Thyroid gland (tissue), 4 donors: Measurements from ENCODE around the gene MRPL44. TPM values are rescaled to one million over a fixed set of nuclear protein-coding genes. Genes with fewer than 3 reads are reported as not detected.
A peak's percentile ranks its signal among the peaks of the same experiment; 100 is the strongest.

ENCODE experiments used
- DNase-seq, 2 donors: peaks; one replicate each; pipeline ENCODE4 v3.0.0-alpha.2; 2019
- H3K27ac ChIP-seq, 3 donors: fragments of 200-600 bp; sonication (generic); 1 replicate in 2 of 3; 2 replicates in 1 of 3; pipeline ENCODE4 v1.5.1; 2016 to 2019; ENCODE audit warnings: mild to moderate bottlenecking in 1 of 3, moderate library complexity in 1 of 3
- H3K27me3 ChIP-seq: fragments of 200-600 bp; sonication (generic); one replicate; pipeline ENCODE4 v1.5.1; 2019
- H3K36me3 ChIP-seq, 2 donors: fragments of 200-600 bp; sonication (generic); one replicate each; pipeline ENCODE4 v1.5.1; 2016 to 2019
- H3K4me1 ChIP-seq, 2 donors: fragments of 200-600 bp; sonication (generic); one replicate each; pipeline ENCODE4 v1.5.1; 2017 to 2019
- H3K4me3 ChIP-seq, 3 donors: fragments of 200-600 bp; sonication (generic); replicated peaks in 1 of 3; 1 replicate in 2 of 3; 2 replicates in 1 of 3; pipeline ENCODE4 v1.5.1; 2016; ENCODE audit warnings: mild to moderate bottlenecking in 1 of 3
- H3K9me3 ChIP-seq: fragments of 200-600 bp; sonication (generic); one replicate; pipeline ENCODE4 v1.5.1; 2017
- CTCF ChIP-seq, 6 experiments: fragments of 200-600 bp in 3 of 6; fragments of 450-650 bp in 3 of 6; sonication (generic) in 3 of 6; IDR thresholded peaks; one replicate each; pipeline ENCODE4 v1.5.1; 2016 to 2019; ENCODE audit warnings: antibody characterized with exemption in 6 of 6, mild to moderate bottlenecking in 2 of 6, inconsistent platforms in 1 of 6, moderate library complexity in 1 of 6
- POLR2A ChIP-seq, 2 donors: fragments of 450-650 bp; IDR thresholded peaks; one replicate each; pipeline ENCODE4 v1.6.1; 2017; ENCODE audit warnings: antibody characterized with exemption in 2 of 2, mild to moderate bottlenecking in 2 of 2, moderate library complexity in 1 of 2
- WGBS, 2 donors: methylation state at CpG; one replicate each; pipeline ENCODE4 v1.1.5; 2017; 5-methylcytosine and 5-hydroxymethylcytosine counted together
- intact Hi-C: fragments of 100-400 bp; cut with DNase I; formaldehyde crosslinking; loops from one replicate; pipeline ENCODE4 v1.15.1; 2023
- total RNA-seq, 4 donors: library from RNA; depleted of rRNA; stranded (reverse); fragments of >200 nt; gene quantifications; one replicate each; pipeline ENCODE4 v1.2.3, GENCODE V29; 2016

Gene MRPL44
- total RNA-seq, 4 donors from 2014 or later = 18.4 to 27.1 (median 25.3) TPM

- no peaks in the 10 kb centered on the region for H3K27me3 ChIP-seq
- no peaks in the 10 kb centered on the region for H3K9me3 ChIP-seq
- peaks cover 0 to 6% of the 10 kb centered on the region in 2 donors for H3K4me1 ChIP-seq
- 33 to 34% methylated on average over 5 of the region's 5 CpGs for WGBS, 2 donors
- peak; percentile 31 to 81 (median 74) for TF ChIP-seq CTCF (IDR thresholded peaks at IDR 0.05)
- TF ChIP-seq POLR2A (IDR thresholded peaks at IDR 0.05) = no peak
- H3K4me3 ChIP-seq = no peak overlapping the region
- intact Hi-C loops = no loop called here
- no peaks in the 10 kb centered on the region for H3K36me3 ChIP-seq
- H3K27ac ChIP-seq = no peak overlapping the region
- DNase-seq = peak; percentile 63 to 67
Observed at GRCh38 chr2:223993634-223994232, 36.5 kb downstream of the MRPL44 start.

DNA sequence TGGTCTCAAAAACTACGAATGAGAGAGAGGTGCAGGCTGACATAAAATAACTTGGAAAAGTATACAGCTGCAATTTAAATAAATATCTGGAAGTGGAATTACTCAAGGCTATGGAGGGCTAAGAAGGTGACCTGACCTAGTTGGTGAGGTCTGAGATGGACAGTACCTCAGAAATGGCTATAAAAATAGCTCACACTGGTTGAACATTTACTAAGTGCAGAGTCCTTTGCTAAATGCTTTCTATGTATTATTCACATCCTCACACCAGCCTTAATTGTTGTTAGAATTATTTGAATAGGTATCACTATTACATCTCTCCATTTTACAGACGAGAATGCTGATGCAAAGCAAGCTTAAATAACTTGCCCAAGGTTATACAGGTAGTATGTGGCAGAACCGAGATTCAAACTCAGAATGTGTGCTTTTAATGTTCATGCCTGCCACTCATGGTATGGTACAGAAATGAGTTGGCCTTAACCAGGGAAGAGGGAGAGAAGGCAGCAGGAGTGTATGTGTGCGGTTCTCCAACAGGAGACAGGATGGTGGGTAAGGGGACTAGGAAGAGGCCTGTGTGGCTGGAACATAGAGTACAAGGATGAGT, 37.4 kb downstream of the MRPL44 start:
- H3K4me3 ChIP-seq = no peak overlapping the region
- DNase-seq = no peak
- 90 to 93% methylated on average over 4 of the region's 4 CpGs for WGBS, 2 donors
- no peaks in the 10 kb centered on the region for H3K36me3 ChIP-seq
- intact Hi-C loops = loop anchor here (5.0 kb wide), 1 partner anchor 288 kb away; no protein-coding TSS in a partner anchor
- peaks cover 0 to 6% of the 10 kb centered on the region in 2 donors for H3K4me1 ChIP-seq
- H3K27ac ChIP-seq = no peak overlapping the region
- TF ChIP-seq POLR2A (IDR thresholded peaks at IDR 0.05) = no peak
- TF ChIP-seq CTCF (IDR thresholded peaks at IDR 0.05) = no peak
- no peaks in the 10 kb centered on the region for H3K27me3 ChIP-seq
- H3K9me3 ChIP-seq = no peaks in the 10 kb centered on the region

DNA sequence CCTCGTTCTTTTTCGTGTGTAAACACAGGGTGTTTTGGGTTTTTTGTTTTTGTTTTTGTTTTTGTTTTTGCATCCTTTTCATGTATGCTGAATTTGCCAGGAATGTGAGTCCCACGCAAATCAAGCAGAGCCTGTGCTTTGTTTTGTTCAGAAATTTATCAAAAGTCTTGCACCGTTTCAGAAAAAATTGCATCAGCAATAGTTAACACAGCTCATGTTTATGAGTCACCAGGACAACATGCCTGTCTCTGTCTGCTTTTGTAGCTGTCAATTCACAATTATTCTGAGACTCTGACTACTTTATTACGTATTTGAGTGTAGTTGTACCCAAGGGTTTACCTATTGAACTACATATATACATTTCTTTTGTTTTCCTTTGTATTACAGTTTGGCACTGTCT, 38.3 kb downstream of the MRPL44 start:
- 81 to 83% methylated on average over 5 of the region's 5 CpGs for WGBS, 2 donors
- no peak for TF ChIP-seq CTCF (IDR thresholded peaks at IDR 0.05)
- TF ChIP-seq POLR2A (IDR thresholded peaks at IDR 0.05) = no peak
- Histone ChIP-seq H3K4me1 (peaks cover 0 to 6% of the 10 kb centered on the region in 2 donors), H3K27me3 (no peaks in the 10 kb centered on the region), H3K27ac (no peak overlapping the region), H3K9me3 (no peaks in the 10 kb centered on the region), H3K36me3 (no peaks in the 10 kb centered on the region), H3K4me3 (no peak overlapping the region)
- no peak for DNase-seq
- intact Hi-C loops = loop anchor here (5.0 kb wide), 1 partner anchor 287 kb away; no protein-coding TSS in a partner anchor

- DNase-seq = no peak
- no peaks in the 10 kb centered on the region for H3K27me3 ChIP-seq
- no peak for TF ChIP-seq POLR2A (IDR thresholded peaks at IDR 0.05)
- no peak for TF ChIP-seq CTCF (IDR thresholded peaks at IDR 0.05)
- H3K4me3 ChIP-seq = no peak overlapping the region
- H3K36me3 ChIP-seq = no peaks in the 10 kb centered on the region
- H3K27ac ChIP-seq = no peak overlapping the region
- WGBS, 2 donors = 93 to 94% methylated on average over 6 of the region's 6 CpGs
- intact Hi-C loops = loop anchor here (5.0 kb wide), 1 partner anchor 286 kb away; no protein-coding TSS in a partner anchor
- H3K9me3 ChIP-seq = no peaks in the 10 kb centered on the region
- peaks cover 0 to 2% of the 10 kb centered on the region in 2 donors for H3K4me1 ChIP-seq
Observed at GRCh38 chr2:223996391-223996790, 39.1 kb downstream of the MRPL44 start.

GRCh38 chr2:223997938-223998337, 40.7 kb downstream of the MRPL44 start:
- Histone ChIP-seq H3K27me3 (no peaks in the 10 kb centered on the region), H3K9me3 (no peaks in the 10 kb centered on the region), H3K27ac (no peak overlapping the region), H3K4me1 (no peaks in the 10 kb centered on the region), H3K36me3 (no peaks in the 10 kb centered on the region), H3K4me3 (no peak overlapping the region)
- intact Hi-C loops = loop anchor here (5.0 kb wide), 1 partner anchor 284 kb away; no protein-coding TSS in a partner anchor
- 79 to 84% methylated on average over 5 of the region's 5 CpGs for WGBS, 2 donors
- DNase-seq = no peak
- no peak for TF ChIP-seq CTCF (IDR thresholded peaks at IDR 0.05)
- TF ChIP-seq POLR2A (IDR thresholded peaks at IDR 0.05) = no peak
